GM18505 (cell line): ENCODE results near the gene GRPEL2.
"Not testable (repeated sequence)": the region's sequence is repeated elsewhere in the genome, so short reads cannot be mapped to it uniquely, and the experiment has no call there.

Experiments used
- ATAC-seq: cut with Tn5 transposase; IDR thresholded peaks from one replicate; pipeline ENCODE4 v1.9.1; 2021; ENCODE audit not compliant: unreplicated experiment
- POLR2A ChIP-seq: IDR thresholded peaks from 4 replicates; pipeline ENCODE4 v1.6.1; 2011; ENCODE audit warnings: borderline replicate concordance; ENCODE audit not compliant: insufficient read depth, insufficient read length; ENCODE audit errors: extremely low read depth

GRPEL2 gene

GRCh38 chr5:149379818-149380374 is 34.6 kb downstream of the GRPEL2 start:
- no peak for TF ChIP-seq POLR2A
- no peak for ATAC-seq

GRCh38 chr5:149380466-149381121 is 35.3 kb downstream of the GRPEL2 start:
- TF ChIP-seq POLR2A = no peak
- ATAC-seq = no peak

GRCh38 chr5:149381261-149381985 is 36.1 kb downstream of the GRPEL2 start:
- no peak for TF ChIP-seq POLR2A
- peak; percentile 25 for ATAC-seq

- peak; percentile 78 for ATAC-seq
- no peak for TF ChIP-seq POLR2A
These were observed 36.7 kb downstream of the GRPEL2 start for GRCh38 chr5:149381986-149382338.

- no peak for ATAC-seq
- TF ChIP-seq POLR2A = no peak
These were observed 37.4 kb downstream of the GRPEL2 start for GRCh38 chr5:149382517-149383220.

- ATAC-seq = no peak
- no peak for TF ChIP-seq POLR2A
These were observed 38.1 kb downstream of the GRPEL2 start for GRCh38 chr5:149383399-149383798.

GRCh38 chr5:149386166-149386565 is 40.9 kb downstream of the GRPEL2 start:
- no peak for ATAC-seq
- no peak for TF ChIP-seq POLR2A

- no peak for TF ChIP-seq POLR2A
- ATAC-seq = no peak
These were observed 41.9 kb downstream of the GRPEL2 start for GRCh38 chr5:149387081-149387631.

GRCh38 chr5:149387982-149388381 is 42.7 kb downstream of the GRPEL2 start:
- ATAC-seq = no peak
- TF ChIP-seq POLR2A = no peak

GRCh38 chr5:149388498-149389190 is 43.3 kb downstream of the GRPEL2 start:
- no peak for ATAC-seq
- TF ChIP-seq POLR2A = no peak

GRCh38 chr5:149389552-149390495 is 44.5 kb downstream of the GRPEL2 start:
- no peak for TF ChIP-seq POLR2A
- no peak for ATAC-seq

GRCh38 chr5:149391076-149391475 is 45.8 kb downstream of the GRPEL2 start:
- ATAC-seq = not testable (repeated sequence)
